Measurements from ENCODE around the gene VPS13D. TPM values are rescaled to one million over a fixed set of nuclear protein-coding genes. Genes with fewer than 3 reads are reported as not detected.

Gene VPS13D
- total and polyA plus RNA-seq, 10 of the 15 experiments (the other 5 are each of a cell fraction or from before 2014, with no cell fraction given), result 1.4 to 16.9 (median 8.5) TPM

DNA sequence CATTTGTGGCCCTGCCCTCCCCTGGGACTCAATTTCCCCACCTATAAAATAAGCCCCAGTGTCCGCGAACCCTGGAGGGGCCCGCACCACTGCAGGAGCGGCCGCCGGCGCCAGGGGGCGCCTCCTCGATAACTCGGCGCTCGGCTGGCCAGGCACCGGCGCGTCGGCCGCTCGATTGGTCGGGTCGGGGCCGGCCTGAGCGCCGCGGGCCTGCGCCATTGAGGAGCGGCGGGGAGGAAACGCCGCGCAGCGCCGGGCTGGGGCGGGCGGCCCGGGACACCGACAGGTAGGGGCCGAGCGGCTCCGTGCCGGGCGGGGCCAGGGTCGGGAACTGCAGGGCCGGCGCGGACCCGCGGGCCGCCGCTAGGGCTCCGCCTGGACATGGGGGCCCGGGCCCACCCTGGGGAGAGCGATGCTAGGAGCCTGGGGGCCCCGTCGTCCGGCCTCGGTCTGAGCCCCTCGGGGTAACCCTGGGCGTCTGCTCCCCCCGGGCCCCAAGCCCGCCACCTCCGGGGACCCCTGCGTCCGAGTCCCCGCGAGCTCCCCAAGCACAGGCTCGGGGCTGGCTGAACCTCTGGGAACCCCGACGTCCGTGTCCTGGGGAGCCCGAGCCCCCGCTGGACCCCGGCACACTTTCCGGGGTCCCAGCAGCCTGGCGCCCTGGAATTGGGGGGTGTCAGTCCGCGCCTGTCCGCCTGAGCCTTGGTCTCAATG is at the start of gene VPS13D (continued):
- TF ChIP-seq, protein P1, sequence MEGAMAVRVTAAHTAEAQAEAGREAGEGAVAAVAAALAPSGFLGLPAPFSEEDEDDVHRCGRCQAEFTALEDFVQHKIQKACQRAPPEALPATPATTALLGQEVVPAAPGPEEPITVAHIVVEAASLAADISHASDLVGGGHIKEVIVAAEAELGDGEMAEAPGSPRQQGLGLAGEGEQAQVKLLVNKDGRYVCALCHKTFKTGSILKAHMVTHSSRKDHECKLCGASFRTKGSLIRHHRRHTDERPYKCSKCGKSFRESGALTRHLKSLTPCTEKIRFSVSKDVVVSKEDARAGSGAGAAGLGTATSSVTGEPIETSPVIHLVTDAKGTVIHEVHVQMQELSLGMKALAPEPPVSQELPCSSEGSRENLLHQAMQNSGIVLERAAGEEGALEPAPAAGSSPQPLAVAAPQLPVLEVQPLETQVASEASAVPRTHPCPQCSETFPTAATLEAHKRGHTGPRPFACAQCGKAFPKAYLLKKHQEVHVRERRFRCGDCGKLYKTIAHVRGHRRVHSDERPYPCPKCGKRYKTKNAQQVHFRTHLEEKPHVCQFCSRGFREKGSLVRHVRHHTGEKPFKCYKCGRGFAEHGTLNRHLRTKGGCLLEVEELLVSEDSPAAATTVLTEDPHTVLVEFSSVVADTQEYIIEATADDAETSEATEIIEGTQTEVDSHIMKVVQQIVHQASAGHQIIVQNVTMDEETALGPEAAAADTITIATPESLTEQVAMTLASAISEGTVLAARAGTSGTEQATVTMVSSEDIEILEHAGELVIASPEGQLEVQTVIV (IDR thresholded peaks at IDR 0.05; ENCODE audit: borderline replicate concordance, partially characterized antibody), result no peak
- TF ChIP-seq ZNF622 (IDR thresholded peaks at IDR 0.05) (no peak), SMC3 (IDR thresholded peaks at IDR 0.05; ENCODE audit: borderline replicate concordance, low read length) (peak; percentile 68)
- TF ChIP-seq, protein P2, sequence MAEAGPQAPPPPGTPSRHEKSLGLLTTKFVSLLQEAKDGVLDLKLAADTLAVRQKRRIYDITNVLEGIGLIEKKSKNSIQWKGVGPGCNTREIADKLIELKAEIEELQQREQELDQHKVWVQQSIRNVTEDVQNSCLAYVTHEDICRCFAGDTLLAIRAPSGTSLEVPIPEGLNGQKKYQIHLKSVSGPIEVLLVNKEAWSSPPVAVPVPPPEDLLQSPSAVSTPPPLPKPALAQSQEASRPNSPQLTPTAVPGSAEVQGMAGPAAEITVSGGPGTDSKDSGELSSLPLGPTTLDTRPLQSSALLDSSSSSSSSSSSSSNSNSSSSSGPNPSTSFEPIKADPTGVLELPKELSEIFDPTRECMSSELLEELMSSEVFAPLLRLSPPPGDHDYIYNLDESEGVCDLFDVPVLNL (IDR thresholded peaks at IDR 0.05; ENCODE audit: low read depth, low read length), result no peak
- TF ChIP-seq, protein P3, sequence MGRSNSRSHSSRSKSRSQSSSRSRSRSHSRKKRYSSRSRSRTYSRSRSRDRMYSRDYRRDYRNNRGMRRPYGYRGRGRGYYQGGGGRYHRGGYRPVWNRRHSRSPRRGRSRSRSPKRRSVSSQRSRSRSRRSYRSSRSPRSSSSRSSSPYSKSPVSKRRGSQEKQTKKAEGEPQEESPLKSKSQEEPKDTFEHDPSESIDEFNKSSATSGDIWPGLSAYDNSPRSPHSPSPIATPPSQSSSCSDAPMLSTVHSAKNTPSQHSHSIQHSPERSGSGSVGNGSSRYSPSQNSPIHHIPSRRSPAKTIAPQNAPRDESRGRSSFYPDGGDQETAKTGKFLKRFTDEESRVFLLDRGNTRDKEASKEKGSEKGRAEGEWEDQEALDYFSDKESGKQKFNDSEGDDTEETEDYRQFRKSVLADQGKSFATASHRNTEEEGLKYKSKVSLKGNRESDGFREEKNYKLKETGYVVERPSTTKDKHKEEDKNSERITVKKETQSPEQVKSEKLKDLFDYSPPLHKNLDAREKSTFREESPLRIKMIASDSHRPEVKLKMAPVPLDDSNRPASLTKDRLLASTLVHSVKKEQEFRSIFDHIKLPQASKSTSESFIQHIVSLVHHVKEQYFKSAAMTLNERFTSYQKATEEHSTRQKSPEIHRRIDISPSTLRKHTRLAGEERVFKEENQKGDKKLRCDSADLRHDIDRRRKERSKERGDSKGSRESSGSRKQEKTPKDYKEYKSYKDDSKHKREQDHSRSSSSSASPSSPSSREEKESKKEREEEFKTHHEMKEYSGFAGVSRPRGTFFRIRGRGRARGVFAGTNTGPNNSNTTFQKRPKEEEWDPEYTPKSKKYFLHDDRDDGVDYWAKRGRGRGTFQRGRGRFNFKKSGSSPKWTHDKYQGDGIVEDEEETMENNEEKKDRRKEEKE (IDR thresholded peaks at IDR 0.05), result peak; percentile 74
